ENCODE data around the gene LDLRAP1. TPM values are rescaled to one million over a fixed set of nuclear protein-coding genes. Genes with fewer than 3 reads are reported as not detected.

The LDLRAP1 gene
- total and polyA plus RNA-seq, 4 donors = 5.2 to 17.8 (median 13.3) TPM

- DNase-seq (ENCODE audit: low spot score) = no peak
- 94% methylated on average over 11 of the region's 11 CpGs for WGBS
- H3K36me3 ChIP-seq (ENCODE audit: control insufficient read depth in 4 of 4, insufficient read depth in 3 of 4, low read depth in 1 of 4, low read length in 3 of 4) = peaks cover 0 to 36% (median 5%) of the 10 kb centered on the region in 4 donors
- no peaks in the 10 kb centered on the region for H3K27me3 ChIP-seq (ENCODE audit: control insufficient read depth in 4 of 4, insufficient read depth in 4 of 4, low read length in 3 of 4)
- peaks cover 0 to 2% (median 0%) of the 10 kb centered on the region in 4 donors for H3K4me1 ChIP-seq (ENCODE audit: control insufficient read depth in 4 of 4, insufficient read depth in 4 of 4, low read length in 3 of 4)
- TF ChIP-seq RAD21 (IDR thresholded peaks at IDR 0.05) = no peak
- no peak for TF ChIP-seq HNF4A (conservative IDR thresholded peaks at IDR 0.05)
- no peak for TF ChIP-seq TAF1 (conservative IDR thresholded peaks at IDR 0.05)
- no peak for TF ChIP-seq RXRA (IDR thresholded peaks at IDR 0.05)
- no peak for TF ChIP-seq YY1 (IDR thresholded peaks at IDR 0.05)
- TF ChIP-seq, protein P1, sequence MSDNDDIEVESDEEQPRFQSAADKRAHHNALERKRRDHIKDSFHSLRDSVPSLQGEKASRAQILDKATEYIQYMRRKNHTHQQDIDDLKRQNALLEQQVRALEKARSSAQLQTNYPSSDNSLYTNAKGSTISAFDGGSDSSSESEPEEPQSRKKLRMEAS (IDR thresholded peaks at IDR 0.05) = no peak
- no peak for TF ChIP-seq EGR1 (IDR thresholded peaks at IDR 0.05; ENCODE audit: low read depth in 2 of 2)
- no peaks in the 10 kb centered on the region for H3K9me3 ChIP-seq (ENCODE audit: control insufficient read depth in 4 of 4, low read length in 3 of 4)
- H3K4me3 ChIP-seq (ENCODE audit: low read depth in 1 of 3, low read length in 3 of 3) = no peak overlapping the region
- no peak overlapping the region for H3K9ac ChIP-seq (ENCODE audit: low read depth in 1 of 2, low read length in 2 of 2)
- no peak overlapping the region for H3K27ac ChIP-seq (ENCODE audit: low read depth in 1 of 2, low read length in 2 of 2)
Measured at GRCh38 chr1:25556132-25556670, 12.8 kb downstream of the LDLRAP1 start.

DNA sequence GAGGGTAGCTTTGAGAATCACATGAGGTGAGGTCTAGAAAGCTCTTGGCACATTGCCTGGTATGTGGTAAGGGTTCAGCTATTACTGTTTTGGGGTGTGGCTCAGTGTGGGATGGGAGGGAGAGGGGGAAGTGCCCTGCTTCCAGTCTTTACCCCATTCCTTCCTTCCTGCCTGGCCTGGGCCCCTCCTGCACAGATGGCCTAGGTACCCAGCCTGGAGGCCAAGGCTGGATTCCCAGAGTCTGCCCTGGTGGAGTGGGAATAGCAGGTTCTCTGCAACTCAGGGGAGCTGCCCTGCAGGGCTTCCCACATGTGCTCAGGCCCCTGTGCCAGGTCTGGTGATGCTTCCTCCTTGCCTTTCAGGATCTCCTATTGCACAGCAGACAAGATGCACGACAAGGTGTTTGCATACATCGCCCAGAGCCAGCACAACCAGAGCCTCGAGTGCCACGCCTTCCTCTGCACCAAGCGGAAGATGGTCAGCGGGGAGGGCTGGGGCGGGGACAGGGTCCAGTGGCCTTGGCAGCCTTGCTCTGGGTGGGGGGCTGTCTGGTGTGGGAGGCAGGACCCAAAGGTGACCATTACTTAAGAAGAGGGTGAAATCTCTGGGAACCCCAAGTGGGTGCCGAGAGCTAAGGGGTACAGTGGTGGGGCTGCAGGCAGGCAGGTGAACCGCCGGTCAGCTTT, 13.5 kb downstream of the LDLRAP1 start:
- DNase-seq (ENCODE audit: low spot score) = no peak
- Histone ChIP-seq H3K27ac (ENCODE audit: low read depth in 1 of 2, low read length in 2 of 2) (no peak overlapping the region), H3K9me3 (ENCODE audit: control insufficient read depth in 4 of 4, low read length in 3 of 4) (no peaks in the 10 kb centered on the region), H3K4me1 (ENCODE audit: control insufficient read depth in 4 of 4, insufficient read depth in 4 of 4, low read length in 3 of 4) (peaks cover 0 to 7% (median 4%) of the 10 kb centered on the region in 4 donors), H3K9ac (ENCODE audit: low read depth in 1 of 2, low read length in 2 of 2) (no peak overlapping the region), H3K4me3 (ENCODE audit: low read depth in 1 of 3, low read length in 3 of 3) (no peak overlapping the region), H3K27me3 (ENCODE audit: control insufficient read depth in 4 of 4, insufficient read depth in 4 of 4, low read length in 3 of 4) (no peaks in the 10 kb centered on the region), H3K36me3 (ENCODE audit: control insufficient read depth in 4 of 4, insufficient read depth in 3 of 4, low read depth in 1 of 4, low read length in 3 of 4) (peaks cover 0 to 36% (median 5%) of the 10 kb centered on the region in 4 donors)
- 90% methylated on average over 10 of the region's 10 CpGs for WGBS
- TF ChIP-seq TAF1 (conservative IDR thresholded peaks at IDR 0.05) (no peak), EGR1 (IDR thresholded peaks at IDR 0.05; ENCODE audit: low read depth in 2 of 2) (no peak), YY1 (IDR thresholded peaks at IDR 0.05) (no peak)
- TF ChIP-seq, protein P2, sequence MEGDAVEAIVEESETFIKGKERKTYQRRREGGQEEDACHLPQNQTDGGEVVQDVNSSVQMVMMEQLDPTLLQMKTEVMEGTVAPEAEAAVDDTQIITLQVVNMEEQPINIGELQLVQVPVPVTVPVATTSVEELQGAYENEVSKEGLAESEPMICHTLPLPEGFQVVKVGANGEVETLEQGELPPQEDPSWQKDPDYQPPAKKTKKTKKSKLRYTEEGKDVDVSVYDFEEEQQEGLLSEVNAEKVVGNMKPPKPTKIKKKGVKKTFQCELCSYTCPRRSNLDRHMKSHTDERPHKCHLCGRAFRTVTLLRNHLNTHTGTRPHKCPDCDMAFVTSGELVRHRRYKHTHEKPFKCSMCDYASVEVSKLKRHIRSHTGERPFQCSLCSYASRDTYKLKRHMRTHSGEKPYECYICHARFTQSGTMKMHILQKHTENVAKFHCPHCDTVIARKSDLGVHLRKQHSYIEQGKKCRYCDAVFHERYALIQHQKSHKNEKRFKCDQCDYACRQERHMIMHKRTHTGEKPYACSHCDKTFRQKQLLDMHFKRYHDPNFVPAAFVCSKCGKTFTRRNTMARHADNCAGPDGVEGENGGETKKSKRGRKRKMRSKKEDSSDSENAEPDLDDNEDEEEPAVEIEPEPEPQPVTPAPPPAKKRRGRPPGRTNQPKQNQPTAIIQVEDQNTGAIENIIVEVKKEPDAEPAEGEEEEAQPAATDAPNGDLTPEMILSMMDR (IDR thresholded peaks at IDR 0.05; ENCODE audit: low read depth, low read length, missing input control) = no peak
- TF ChIP-seq, protein P1 (IDR thresholded peaks at IDR 0.05) = no peak

- Histone ChIP-seq H3K4me3 (ENCODE audit: low read depth in 1 of 3, low read length in 3 of 3) (no peak overlapping the region), H3K27me3 (ENCODE audit: control insufficient read depth in 4 of 4, insufficient read depth in 4 of 4, low read length in 3 of 4) (no peaks in the 10 kb centered on the region), H3K36me3 (ENCODE audit: control insufficient read depth in 4 of 4, insufficient read depth in 3 of 4, low read depth in 1 of 4, low read length in 3 of 4) (peaks cover 0 to 40% (median 5%) of the 10 kb centered on the region in 4 donors), H3K9me3 (ENCODE audit: control insufficient read depth in 4 of 4, low read length in 3 of 4) (no peaks in the 10 kb centered on the region), H3K9ac (ENCODE audit: low read depth in 1 of 2, low read length in 2 of 2) (no peak overlapping the region), H3K4me1 (ENCODE audit: control insufficient read depth in 4 of 4, insufficient read depth in 4 of 4, low read length in 3 of 4) (peaks cover 0 to 7% (median 4%) of the 10 kb centered on the region in 4 donors), H3K27ac (ENCODE audit: low read depth in 1 of 2, low read length in 2 of 2) (no peak overlapping the region)
- no peak for TF ChIP-seq FOXA1 (IDR thresholded peaks at IDR 0.05)
- no peak for TF ChIP-seq FOXA2 (IDR thresholded peaks at IDR 0.05)
- TF ChIP-seq SP1 (IDR thresholded peaks at IDR 0.05) = no peak
- TF ChIP-seq, protein P3, sequence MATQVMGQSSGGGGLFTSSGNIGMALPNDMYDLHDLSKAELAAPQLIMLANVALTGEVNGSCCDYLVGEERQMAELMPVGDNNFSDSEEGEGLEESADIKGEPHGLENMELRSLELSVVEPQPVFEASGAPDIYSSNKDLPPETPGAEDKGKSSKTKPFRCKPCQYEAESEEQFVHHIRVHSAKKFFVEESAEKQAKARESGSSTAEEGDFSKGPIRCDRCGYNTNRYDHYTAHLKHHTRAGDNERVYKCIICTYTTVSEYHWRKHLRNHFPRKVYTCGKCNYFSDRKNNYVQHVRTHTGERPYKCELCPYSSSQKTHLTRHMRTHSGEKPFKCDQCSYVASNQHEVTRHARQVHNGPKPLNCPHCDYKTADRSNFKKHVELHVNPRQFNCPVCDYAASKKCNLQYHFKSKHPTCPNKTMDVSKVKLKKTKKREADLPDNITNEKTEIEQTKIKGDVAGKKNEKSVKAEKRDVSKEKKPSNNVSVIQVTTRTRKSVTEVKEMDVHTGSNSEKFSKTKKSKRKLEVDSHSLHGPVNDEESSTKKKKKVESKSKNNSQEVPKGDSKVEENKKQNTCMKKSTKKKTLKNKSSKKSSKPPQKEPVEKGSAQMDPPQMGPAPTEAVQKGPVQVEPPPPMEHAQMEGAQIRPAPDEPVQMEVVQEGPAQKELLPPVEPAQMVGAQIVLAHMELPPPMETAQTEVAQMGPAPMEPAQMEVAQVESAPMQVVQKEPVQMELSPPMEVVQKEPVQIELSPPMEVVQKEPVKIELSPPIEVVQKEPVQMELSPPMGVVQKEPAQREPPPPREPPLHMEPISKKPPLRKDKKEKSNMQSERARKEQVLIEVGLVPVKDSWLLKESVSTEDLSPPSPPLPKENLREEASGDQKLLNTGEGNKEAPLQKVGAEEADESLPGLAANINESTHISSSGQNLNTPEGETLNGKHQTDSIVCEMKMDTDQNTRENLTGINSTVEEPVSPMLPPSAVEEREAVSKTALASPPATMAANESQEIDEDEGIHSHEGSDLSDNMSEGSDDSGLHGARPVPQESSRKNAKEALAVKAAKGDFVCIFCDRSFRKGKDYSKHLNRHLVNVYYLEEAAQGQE (IDR thresholded peaks at IDR 0.05) = no peak
- TF ChIP-seq, protein P4, sequence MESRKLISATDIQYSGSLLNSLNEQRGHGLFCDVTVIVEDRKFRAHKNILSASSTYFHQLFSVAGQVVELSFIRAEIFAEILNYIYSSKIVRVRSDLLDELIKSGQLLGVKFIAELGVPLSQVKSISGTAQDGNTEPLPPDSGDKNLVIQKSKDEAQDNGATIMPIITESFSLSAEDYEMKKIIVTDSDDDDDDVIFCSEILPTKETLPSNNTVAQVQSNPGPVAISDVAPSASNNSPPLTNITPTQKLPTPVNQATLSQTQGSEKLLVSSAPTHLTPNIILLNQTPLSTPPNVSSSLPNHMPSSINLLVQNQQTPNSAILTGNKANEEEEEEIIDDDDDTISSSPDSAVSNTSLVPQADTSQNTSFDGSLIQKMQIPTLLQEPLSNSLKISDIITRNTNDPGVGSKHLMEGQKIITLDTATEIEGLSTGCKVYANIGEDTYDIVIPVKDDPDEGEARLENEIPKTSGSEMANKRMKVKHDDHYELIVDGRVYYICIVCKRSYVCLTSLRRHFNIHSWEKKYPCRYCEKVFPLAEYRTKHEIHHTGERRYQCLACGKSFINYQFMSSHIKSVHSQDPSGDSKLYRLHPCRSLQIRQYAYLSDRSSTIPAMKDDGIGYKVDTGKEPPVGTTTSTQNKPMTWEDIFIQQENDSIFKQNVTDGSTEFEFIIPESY (IDR thresholded peaks at IDR 0.05) = no peak
- no peak for TF ChIP-seq NR2F2 (IDR thresholded peaks at IDR 0.05)
- DNase-seq (ENCODE audit: low spot score) = no peak
- WGBS = 90% methylated on average over 7 of the region's 7 CpGs
Measured at GRCh38 chr1:25557543-25557942, 14.1 kb downstream of the LDLRAP1 start.

Measured in liver (tissue), 9 donors.